Spleen (tissue), 7 donors: ENCODE measurements around the gene TK1.

ENCODE experiments used
- POLR2A ChIP-seq, 3 donors: fragments of 450-650 bp; IDR thresholded peaks; one replicate each; pipeline ENCODE4 v1.5.1; 2017; ENCODE audit warnings: antibody characterized with exemption in 3 of 3, mild to moderate bottlenecking in 1 of 3
- POLR2AphosphoS5 ChIP-seq, 3 donors: sonication (generic); formaldehyde crosslinking; IDR thresholded peaks; one replicate each; pipeline ENCODE4 v1.5.1; 2017; ENCODE audit warnings: antibody characterized with exemption in 3 of 3
- TF ChIP-seq, protein P1 (sequence below), 11 experiments: fragments of 200-600 bp in 7 of 11; fragments of 450-650 bp in 4 of 11; sonication (generic) in 4 of 11; IDR thresholded peaks in 8 of 11; conservative IDR thresholded peaks in 3 of 11; 1 replicate in 7 of 11; 2 replicates in 4 of 11; pipeline versions ENCODE4 v1.4.0 to v1.8.0; 2016 to 2021; ENCODE audit warnings: antibody characterized with exemption in 11 of 11, inconsistent platforms in 4 of 11, mild to moderate bottlenecking in 1 of 11
- donor health status: DM: no; HTN: no; CAD: no; lungs with moderate emphysema.
- donor health status: DM: no; HTN: no; CAD: no.
- donor health status: DM: no; HTN: no; CAD: no.

DNA sequence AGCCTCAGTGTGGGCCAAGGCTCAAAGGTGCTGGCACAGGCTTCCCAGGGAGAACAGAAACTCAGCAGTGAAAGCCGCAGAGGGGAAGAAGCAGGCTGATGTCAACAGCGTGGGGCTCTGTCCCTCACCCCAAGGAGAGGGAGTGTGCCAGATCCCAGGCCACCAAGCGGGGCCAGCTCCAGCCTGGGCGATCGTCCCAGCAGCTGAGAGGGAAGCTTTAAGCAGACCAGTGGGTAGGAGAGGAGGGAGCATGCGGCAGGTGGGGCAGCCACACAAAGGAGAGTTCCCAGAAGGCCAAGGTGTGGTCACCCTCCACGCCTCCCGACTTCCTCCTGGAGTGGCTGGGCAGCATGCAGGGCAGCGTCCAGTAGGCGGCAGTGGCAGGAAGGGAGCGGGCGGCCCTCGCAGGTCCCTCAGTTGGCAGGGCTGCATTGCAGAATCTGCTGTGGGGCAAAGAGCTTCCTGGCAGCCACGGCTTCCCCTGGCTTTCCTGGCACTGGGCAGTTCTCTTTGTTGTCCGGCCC is 12.4 kb downstream of the TK1 start:
- TF ChIP-seq, protein P1, sequence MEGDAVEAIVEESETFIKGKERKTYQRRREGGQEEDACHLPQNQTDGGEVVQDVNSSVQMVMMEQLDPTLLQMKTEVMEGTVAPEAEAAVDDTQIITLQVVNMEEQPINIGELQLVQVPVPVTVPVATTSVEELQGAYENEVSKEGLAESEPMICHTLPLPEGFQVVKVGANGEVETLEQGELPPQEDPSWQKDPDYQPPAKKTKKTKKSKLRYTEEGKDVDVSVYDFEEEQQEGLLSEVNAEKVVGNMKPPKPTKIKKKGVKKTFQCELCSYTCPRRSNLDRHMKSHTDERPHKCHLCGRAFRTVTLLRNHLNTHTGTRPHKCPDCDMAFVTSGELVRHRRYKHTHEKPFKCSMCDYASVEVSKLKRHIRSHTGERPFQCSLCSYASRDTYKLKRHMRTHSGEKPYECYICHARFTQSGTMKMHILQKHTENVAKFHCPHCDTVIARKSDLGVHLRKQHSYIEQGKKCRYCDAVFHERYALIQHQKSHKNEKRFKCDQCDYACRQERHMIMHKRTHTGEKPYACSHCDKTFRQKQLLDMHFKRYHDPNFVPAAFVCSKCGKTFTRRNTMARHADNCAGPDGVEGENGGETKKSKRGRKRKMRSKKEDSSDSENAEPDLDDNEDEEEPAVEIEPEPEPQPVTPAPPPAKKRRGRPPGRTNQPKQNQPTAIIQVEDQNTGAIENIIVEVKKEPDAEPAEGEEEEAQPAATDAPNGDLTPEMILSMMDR (IDR thresholded peaks at IDR 0.05 in 8 of 11, conservative IDR thresholded peaks at IDR 0.05 in 3 of 11): peak; percentile 39 to 85 (median 58)
- TF ChIP-seq POLR2A (IDR thresholded peaks at IDR 0.05) (no peak), POLR2AphosphoS5 (IDR thresholded peaks at IDR 0.05) (peak; percentile 87 to 94 (median 88))
